ENCODE data around the gene TRAPPC3L.

Gene TRAPPC3L

DNA sequence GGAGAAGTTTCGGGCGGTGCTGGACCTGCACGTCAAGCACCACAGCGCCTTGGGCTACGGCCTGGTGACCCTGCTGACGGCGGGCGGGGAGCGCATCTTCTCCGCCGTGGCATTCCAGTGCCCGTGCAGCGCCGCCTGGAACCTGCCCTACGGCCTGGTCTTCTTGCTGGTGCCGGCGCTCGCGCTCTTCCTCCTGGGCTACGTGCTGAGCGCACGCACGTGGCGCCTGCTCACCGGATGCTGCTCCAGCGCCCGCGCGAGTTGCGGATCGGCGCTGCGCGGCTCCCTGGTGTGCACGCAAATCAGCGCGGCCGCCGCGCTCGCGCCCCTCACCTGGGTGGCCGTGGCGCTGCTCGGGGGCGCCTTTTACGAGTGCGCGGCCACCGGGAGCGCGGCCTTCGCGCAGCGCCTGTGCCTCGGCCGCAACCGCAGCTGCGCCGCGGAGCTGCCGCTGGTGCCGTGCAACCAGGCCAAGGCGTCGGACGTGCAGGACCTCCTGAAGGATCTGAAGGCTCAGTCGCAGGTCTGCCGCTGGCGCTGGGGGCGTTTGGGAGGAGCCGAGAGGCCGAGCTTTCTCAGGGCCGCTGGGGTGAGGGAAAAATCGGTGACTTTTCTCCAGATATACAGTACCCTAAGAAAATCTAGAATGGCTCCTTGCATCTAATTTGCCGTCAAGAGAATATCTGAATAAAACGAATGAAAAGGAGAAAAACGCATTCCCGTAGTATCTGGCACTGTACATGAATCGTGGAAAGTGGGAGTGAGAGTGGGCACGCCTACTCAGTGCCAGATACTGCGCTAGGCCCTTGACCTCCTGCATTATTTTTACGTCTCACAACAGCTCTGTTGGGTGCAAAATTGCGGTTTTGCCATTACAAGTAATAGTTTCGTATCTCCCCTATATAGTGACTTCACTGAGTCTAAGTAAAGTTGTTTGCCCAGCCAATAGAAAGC is 83.3 kb downstream of the TRAPPC3L start:
- no peak for DNase-seq

GRCh38 chr6:116461331-116461931 is 84.1 kb downstream of the TRAPPC3L start, which contains the start of gene CALHM6:
CALHM6 (plus strand) TSS chr6:116461375; CDS start chr6:116461930, 555 bp downstream.
- DNase-seq: no peak

DNA sequence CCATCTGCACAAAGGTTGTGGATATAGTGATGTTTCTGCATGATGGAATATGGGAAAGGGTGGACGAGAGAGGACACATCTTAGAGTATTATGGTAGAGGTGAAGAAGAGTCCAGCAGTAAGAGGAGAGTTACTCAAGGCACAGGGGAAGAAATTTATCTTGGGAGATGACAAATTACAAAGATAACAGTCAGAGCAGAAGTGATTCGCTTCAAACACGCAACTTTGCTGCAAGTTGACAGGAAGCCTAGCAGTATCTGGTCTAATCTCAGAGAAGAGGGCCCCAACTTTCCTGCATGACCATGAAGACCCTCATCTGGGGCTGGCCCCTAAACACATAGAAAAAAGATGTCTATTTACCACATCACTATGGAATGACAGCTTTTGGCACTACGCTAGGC is 85.6 kb downstream of the TRAPPC3L start:
- no peak for DNase-seq

GRCh38 chr6:116458264-116458663 is 87.2 kb downstream of the TRAPPC3L start:
- DNase-seq: no peak

- no peak for DNase-seq
These were observed 88.6 kb downstream of the TRAPPC3L start for GRCh38 chr6:116456927-116457326.

DNA sequence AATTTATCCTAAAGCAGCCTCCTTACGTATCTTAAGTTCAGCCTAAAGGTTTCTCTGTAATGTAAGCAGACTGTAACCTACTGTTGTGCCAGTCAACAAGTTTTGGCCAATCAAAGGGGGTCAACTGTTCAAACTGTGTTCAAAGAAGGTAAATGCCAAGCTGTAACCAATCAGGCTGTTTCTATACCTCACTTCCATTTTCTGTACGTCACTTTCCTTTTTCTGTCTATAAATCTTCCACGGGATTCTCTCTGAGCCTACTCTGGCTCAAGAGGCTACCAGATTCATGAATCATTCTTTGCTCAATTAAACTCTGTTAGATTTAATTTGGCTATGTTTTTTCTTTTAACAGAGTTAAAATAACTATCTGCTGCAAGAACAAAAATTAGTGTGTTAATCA is 89.4 kb downstream of the TRAPPC3L start:
- no peak for DNase-seq

GRCh38 chr6:116452531-116452930 is 93.0 kb downstream of the TRAPPC3L start:
- no peak for DNase-seq

DNA sequence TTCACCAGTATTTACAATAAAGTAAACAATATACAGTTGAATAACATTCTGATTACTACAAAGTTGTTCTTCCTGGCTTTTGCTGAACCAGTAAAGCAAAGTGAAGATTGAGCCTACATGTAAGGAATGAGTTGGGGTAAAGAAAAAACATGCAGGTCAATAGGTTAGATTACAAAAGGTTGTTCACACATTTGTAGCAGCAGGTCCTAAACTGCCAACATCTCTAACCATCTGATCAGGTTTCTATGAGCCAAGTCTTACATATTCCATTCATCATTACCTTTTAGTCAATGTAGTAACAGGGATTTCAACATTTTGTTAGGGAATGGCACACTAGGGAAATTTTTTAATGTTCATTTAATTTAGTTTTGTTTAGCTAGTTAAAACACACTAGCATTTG is 93.6 kb downstream of the TRAPPC3L start:
- no peak for DNase-seq

DNA sequence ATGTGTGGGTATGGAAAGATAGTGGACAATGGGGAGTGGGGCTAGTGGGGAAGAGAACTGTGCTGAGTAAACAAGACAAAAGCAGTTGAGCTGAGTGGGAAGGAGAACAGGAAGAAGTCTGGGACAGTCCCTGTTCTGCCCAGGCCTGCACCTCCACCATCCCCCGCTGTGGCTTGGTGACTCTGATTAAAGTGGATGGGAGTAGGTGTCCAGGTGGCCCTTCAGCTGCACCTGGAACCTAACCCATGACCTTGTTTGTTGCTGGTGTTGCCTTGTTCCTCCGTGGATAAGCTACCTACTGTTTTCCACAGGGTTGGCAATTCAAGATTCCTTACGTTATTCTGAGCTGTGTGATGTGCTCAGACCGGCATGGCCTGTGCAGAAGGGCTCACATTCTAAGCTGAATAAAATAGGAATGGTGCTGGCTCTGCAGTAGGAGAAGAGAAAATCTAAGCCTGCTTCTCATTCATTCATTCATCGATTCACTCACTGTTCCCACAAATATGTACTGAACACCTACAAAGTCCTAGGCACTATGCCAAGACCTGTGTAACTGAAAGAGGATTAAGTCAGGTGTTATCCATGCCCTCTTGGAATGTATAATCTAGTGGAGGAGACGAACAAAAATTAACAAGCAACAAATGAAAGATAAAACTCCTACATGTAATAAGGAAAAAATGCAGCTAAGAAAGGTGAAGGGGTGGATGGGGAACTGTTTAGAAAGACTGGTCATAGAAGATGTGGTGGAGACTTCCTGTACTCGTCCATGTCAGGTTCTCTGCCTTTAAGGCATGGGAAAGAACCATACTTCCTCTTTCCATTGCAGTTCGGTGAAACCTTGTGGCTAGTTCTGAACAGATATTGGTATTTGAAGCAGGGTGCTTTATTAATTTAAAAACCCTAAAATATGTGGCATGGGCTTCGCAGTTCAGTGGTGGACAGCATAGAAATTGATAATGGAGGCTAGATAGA is 94.4 kb downstream of the TRAPPC3L start:
- no peak for DNase-seq

GRCh38 chr6:116450185-116450710 is 95.2 kb downstream of the TRAPPC3L start:
- no peak for DNase-seq

DNA sequence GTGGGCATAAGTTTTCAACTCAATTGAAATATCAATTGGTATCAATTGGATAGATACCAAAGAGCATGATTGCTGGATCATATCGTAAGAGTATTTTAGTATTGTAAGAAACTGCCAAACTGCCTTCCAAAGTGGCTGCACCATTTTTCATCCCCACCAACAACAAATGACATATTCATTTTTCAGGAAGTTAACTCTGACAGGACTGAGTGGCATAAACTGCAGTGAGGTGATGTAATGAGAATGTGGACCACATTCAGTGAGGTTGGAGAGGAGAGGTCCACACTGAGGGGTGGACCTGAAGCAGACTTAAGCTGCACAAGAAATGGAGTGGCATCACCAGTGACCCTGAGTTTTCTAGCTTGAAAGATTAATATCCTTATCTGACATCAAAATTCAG is 95.9 kb downstream of the TRAPPC3L start:
- no peak for DNase-seq

GRCh38 chr6:116447496-116448011 is 97.9 kb downstream of the TRAPPC3L start:
- no peak for DNase-seq

DNA sequence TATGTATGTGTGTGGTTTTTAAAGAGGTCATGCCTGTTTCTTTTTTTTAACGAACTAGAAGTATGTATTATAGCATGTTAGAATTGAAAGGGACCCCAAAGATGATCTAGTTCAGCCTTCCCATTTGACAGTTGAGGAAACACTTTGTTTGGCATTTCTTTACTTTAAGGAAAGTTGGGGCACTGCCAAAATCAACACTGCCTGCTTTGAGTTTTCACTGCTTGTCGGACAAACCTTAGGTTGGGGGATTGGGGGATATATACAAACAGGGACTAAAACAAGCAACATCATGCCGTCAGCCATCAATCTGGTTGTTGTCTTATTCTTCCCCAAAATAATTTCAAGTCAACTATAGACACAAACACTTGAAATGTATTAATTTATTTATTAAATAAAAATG is 98.4 kb downstream of the TRAPPC3L start:
- no peak for DNase-seq

DNA sequence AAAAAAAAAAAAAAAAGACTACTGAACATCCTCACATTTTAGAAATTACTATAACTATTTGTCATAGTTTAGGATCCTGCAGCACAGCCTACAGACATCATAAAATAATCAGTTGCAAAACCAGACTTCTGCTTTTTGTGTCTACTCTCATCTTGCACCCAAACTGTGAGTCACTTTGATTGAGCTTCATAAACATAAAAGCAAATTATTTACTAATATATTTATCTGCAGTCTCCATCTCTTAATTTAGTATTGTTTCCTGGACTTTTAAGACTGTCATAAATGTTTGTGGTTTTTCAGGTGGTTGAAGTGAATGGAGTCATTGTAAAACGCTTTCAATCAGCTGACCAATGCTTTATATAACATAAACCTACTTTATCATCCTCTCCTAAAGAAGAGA is 99.1 kb downstream of the TRAPPC3L start:
- no peak for DNase-seq

GRCh38 chr6:116445102-116445501 is 100.4 kb downstream of the TRAPPC3L start:
- DNase-seq: no peak
